Measurements from ENCODE around the gene UXS1. TPM values are rescaled to one million over a fixed set of nuclear protein-coding genes. Genes with fewer than 3 reads are reported as not detected.

Gene UXS1
- total and polyA plus RNA-seq, 9 of the 15 experiments (the other 6 are each of a cell fraction or from before 2014, with no cell fraction given): 5.8 to 25.8 (median 15.0) TPM

DNA sequence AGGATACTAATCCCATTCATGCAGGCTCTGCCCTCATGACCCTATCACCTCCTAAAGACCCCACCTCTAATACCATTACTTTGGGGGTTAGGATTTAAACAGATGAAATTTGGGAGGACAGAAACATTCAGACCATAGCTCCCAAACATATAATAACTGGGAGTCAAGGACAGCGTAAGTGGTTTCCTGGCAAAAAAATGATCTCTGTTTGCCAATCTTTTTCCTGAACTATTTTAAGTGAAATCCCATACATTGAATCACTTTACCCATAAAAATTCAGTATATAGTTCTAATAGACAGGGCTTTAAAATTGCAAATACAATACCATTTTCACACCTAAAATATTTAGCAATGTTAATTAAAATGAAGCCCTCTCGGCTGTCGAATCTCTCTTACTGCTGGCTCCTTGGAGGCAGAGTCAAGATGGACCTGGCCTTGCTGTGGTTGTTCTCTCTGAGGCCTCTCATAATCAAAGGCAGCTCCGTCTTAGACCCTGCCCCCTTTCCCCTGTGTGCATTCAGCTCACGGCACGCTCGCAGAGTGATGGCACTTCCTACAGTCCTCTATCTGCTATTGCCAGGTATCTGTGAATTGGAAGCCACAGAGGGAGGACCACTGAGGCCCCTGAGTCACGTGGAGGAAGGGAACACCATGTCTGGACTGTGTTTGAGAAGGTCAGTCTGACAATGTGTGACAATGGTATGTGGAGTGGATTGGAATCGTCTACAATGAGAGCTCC is 132.3 kb downstream of the UXS1 start:
- DNase-seq (ENCODE audit: extremely low read depth in 1 of 4, low spot score in 3 of 4) (no peak), FAIRE-seq (no peak), ATAC-seq (no peak)
- Histone ChIP-seq H3K36me3 (ENCODE audit: control insufficient read depth, insufficient read depth, low read length) (no peaks in the 10 kb centered on the region), H3K27me3 (ENCODE audit: control insufficient read depth in 2 of 2, insufficient read depth in 2 of 2, low read length in 2 of 2) (peaks cover 33 to 52% of the 10 kb centered on the region in 2 experiments), H3K27ac (ENCODE audit: extremely low read depth, low read depth, low read length) (no peak overlapping the region), H3K4me2 (ENCODE audit: insufficient read depth, low read length) (no peak overlapping the region), H2AFZ (ENCODE audit: low read depth, low read length) (no peak overlapping the region), H3K9me1 (ENCODE audit: control insufficient read depth, insufficient read depth, low read length) (no peaks in the 10 kb centered on the region), H3K79me2 (ENCODE audit: control insufficient read depth, insufficient read depth, low read length) (no peaks in the 10 kb centered on the region), H3K9ac (ENCODE audit: insufficient read depth in 1 of 2, low read depth in 2 of 2, low read length in 2 of 2) (no peak overlapping the region), H3K4me1 (replicated peaks in 1 of 2; ENCODE audit: control insufficient read depth in 2 of 2, insufficient read depth in 2 of 2, low read length in 2 of 2) (no peaks in the 10 kb centered on the region), H4K20me1 (replicated peaks; ENCODE audit: control insufficient read depth, insufficient read depth, low read length) (no peaks in the 10 kb centered on the region), H3K4me3 (no peak overlapping the region), H3K9me3 (replicated peaks; ENCODE audit: control insufficient read depth, insufficient read depth, low read depth, low read length) (no peaks in the 10 kb centered on the region)
- intact Hi-C loops (cut with micrococcal nuclease): no loop called here
- BruUV-seq (replicated peaks): no TSS peak
- POLR2A ChIA-PET: no interaction called here
- 3% methylated on average over 8 of the region's 9 CpGs for WGBS (ENCODE audit: insufficient coverage, low coverage, missing lambda C conversion rate)
- TF ChIP-seq ZNF408 (CRISPR knock-in tag; IDR thresholded peaks at IDR 0.05; ENCODE audit: low read depth) (no peak), ASH1L (IDR thresholded peaks at IDR 0.05; ENCODE audit: borderline replicate concordance, low read depth, partially characterized antibody) (no peak)
- CTCF ChIA-PET (ENCODE audit: low intra/inter-chr PET ratio): no interaction called here
- in situ Hi-C loops (cut with MboI): no loop called here

DNA sequence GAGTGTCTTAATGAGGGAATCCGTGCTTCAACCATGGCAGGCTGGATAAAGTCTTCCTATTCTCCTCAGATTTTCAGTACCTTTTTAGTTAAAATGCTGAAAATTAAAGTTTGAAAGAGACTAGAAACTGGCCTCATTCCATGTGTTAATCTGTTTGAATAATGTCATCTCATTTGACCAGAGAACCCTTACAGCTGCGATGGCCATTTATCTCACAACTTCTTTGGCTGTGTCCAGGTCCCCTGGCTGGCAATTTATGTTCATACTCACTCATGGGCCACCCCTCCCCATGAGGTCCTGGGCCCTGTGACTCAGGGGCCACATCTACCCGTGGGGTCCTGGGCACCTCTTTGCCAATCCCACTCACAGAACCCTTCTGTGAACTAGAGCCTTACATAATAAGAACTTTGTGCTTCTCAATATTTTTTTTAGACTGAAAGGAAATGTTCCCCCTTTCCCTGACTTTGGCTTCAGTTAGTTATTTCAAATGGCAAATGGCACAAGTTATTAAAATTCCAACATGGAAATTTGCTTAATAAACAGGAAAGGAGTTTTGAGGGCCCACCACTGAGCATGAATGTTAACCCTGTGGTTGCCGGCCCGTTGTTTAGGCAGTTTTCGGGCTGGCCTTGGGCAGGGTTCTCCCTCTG is 134.6 kb downstream of the UXS1 start:
- ATAC-seq (no peak), DNase-seq (ENCODE audit: extremely low read depth in 1 of 4, low spot score in 3 of 4) (no peak), FAIRE-seq (no peak)
- BruUV-seq (replicated peaks): no TSS peak
- intact Hi-C loops (cut with micrococcal nuclease): no loop called here
- Histone ChIP-seq H3K4me3 (no peak overlapping the region), H3K4me1 (replicated peaks in 1 of 2; ENCODE audit: control insufficient read depth in 2 of 2, insufficient read depth in 2 of 2, low read length in 2 of 2) (no peaks in the 10 kb centered on the region; a peak in 1 of 5 replicates), H3K27me3 (ENCODE audit: control insufficient read depth in 2 of 2, insufficient read depth in 2 of 2, low read length in 2 of 2) (peaks cover 28 to 50% of the 10 kb centered on the region in 2 experiments), H4K20me1 (replicated peaks; ENCODE audit: control insufficient read depth, insufficient read depth, low read length) (no peaks in the 10 kb centered on the region), H3K36me3 (ENCODE audit: control insufficient read depth, insufficient read depth, low read length) (no peaks in the 10 kb centered on the region), H3K79me2 (ENCODE audit: control insufficient read depth, insufficient read depth, low read length) (no peaks in the 10 kb centered on the region), H3K4me2 (ENCODE audit: insufficient read depth, low read length) (no peak overlapping the region), H3K9me3 (replicated peaks; ENCODE audit: control insufficient read depth, insufficient read depth, low read depth, low read length) (no peaks in the 10 kb centered on the region), H3K9ac (ENCODE audit: insufficient read depth in 1 of 2, low read depth in 2 of 2, low read length in 2 of 2) (no peak overlapping the region), H3K27ac (ENCODE audit: extremely low read depth, low read depth, low read length) (no peak overlapping the region), H2AFZ (ENCODE audit: low read depth, low read length) (no peak overlapping the region), H3K9me1 (ENCODE audit: control insufficient read depth, insufficient read depth, low read length) (no peaks in the 10 kb centered on the region)
- under 1% methylated on average over 6 of the region's 6 CpGs for WGBS (ENCODE audit: insufficient coverage, low coverage, missing lambda C conversion rate)
- ChIA-PET POLR2A (interaction anchor here (1.0 kb wide), 1 partner anchor 12 kb away, joined by 4 read pairs; no protein-coding TSS in a partner anchor), CTCF (ENCODE audit: low intra/inter-chr PET ratio) (no interaction called here)
- in situ Hi-C loops (cut with MboI): no loop called here
- TF ChIP-seq, protein P1, sequence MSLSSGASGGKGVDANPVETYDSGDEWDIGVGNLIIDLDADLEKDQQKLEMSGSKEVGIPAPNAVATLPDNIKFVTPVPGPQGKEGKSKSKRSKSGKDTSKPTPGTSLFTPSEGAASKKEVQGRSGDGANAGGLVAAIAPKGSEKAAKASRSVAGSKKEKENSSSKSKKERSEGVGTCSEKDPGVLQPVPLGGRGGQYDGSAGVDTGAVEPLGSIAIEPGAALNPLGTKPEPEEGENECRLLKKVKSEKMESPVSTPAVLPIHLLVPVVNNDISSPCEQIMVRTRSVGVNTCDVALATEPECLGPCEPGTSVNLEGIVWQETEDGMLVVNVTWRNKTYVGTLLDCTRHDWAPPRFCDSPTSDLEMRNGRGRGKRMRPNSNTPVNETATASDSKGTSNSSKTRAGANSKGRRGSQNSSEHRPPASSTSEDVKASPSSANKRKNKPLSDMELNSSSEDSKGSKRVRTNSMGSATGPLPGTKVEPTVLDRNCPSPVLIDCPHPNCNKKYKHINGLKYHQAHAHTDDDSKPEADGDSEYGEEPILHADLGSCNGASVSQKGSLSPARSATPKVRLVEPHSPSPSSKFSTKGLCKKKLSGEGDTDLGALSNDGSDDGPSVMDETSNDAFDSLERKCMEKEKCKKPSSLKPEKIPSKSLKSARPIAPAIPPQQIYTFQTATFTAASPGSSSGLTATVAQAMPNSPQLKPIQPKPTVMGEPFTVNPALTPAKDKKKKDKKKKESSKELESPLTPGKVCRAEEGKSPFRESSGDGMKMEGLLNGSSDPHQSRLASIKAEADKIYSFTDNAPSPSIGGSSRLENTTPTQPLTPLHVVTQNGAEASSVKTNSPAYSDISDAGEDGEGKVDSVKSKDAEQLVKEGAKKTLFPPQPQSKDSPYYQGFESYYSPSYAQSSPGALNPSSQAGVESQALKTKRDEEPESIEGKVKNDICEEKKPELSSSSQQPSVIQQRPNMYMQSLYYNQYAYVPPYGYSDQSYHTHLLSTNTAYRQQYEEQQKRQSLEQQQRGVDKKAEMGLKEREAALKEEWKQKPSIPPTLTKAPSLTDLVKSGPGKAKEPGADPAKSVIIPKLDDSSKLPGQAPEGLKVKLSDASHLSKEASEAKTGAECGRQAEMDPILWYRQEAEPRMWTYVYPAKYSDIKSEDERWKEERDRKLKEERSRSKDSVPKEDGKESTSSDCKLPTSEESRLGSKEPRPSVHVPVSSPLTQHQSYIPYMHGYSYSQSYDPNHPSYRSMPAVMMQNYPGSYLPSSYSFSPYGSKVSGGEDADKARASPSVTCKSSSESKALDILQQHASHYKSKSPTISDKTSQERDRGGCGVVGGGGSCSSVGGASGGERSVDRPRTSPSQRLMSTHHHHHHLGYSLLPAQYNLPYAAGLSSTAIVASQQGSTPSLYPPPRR (CRISPR knock-in tag; IDR thresholded peaks at IDR 0.05; ENCODE audit: borderline replicate concordance): no peak
- TF ChIP-seq PML (IDR thresholded peaks at IDR 0.05; ENCODE audit: low read length): no peak
- TF ChIP-seq ZNF75A (CRISPR knock-in tag; IDR thresholded peaks at IDR 0.05): no peak
- TF ChIP-seq, protein P2, sequence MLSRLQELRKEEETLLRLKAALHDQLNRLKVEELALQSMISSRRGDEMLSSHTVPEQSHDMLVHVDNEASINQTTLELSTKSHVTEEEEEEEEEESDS (CRISPR knock-in tag; IDR thresholded peaks at IDR 0.05): no peak
- no peak for TF ChIP-seq THRB (CRISPR knock-in tag; conservative IDR thresholded peaks at IDR 0.05)
- no peak for TF ChIP-seq ZNF668 (CRISPR knock-in tag; IDR thresholded peaks at IDR 0.05)

All from K562 (cell line).